Large intestine (tissue), 3 donors: Measurements from ENCODE around the gene ARFGAP2. TPM values are rescaled to one million over a fixed set of nuclear protein-coding genes. Genes with fewer than 3 reads are reported as not detected.

Experiments used
- DNase-seq, 2 donors: peaks; one replicate each; pipeline versions ENCODE4 v3.0.0 to v3.0.0-alpha.2; 2013
- H3K27ac ChIP-seq: one replicate; pipeline ENCODE4 v1.5.1; 2013; ENCODE audit warnings: low read length
- H3K27me3 ChIP-seq: 2 replicates; pipeline ENCODE4 v1.6.1; 2013; ENCODE audit warnings: low read length; ENCODE audit not compliant: control insufficient read depth, insufficient read depth
- H3K36me3 ChIP-seq: 2 replicates; pipeline ENCODE4 v1.6.1; 2013; ENCODE audit warnings: low read length; ENCODE audit not compliant: control insufficient read depth, insufficient read depth
- H3K4me1 ChIP-seq: one replicate; pipeline ENCODE4 v1.6.1; 2013; ENCODE audit warnings: low read length; ENCODE audit not compliant: control insufficient read depth, insufficient read depth
- H3K4me3 ChIP-seq: one replicate; pipeline ENCODE4 v1.5.1; 2013; ENCODE audit warnings: low read length
- H3K9me3 ChIP-seq: one replicate; pipeline ENCODE4 v1.6.1; 2013; ENCODE audit warnings: mild to moderate bottlenecking, low read depth, low read length, moderate library complexity; ENCODE audit not compliant: control insufficient read depth
- WGBS: methylation state at CpG from one replicate; pipeline ENCODE4 v1.1.5; 2013; ENCODE audit warnings: low lambda C conversion rate; ENCODE audit not compliant: insufficient coverage; 5-methylcytosine and 5-hydroxymethylcytosine counted together
- polyA plus RNA-seq: library from polyadenylated mRNA; unstranded; fragments of 120-200 nt; gene quantifications from one replicate; pipeline ENCODE4 v1.2.1, GENCODE V29; 2013

The ARFGAP2 gene
- polyA plus RNA-seq, 1 donor = 74.8 TPM

- WGBS = no CpG with 5 or more reads among the region's 1 CpG
- H3K4me1 ChIP-seq = peaks cover 54% of the 10 kb centered on the region
- H3K27ac ChIP-seq = peak overlapping the region; percentile 94
Observed at GRCh38 chr11:47188259-47188658, 11.6 kb upstream of the ARFGAP2 start.

GRCh38 chr11:47187723-47188122 lies 11.0 kb upstream of the ARFGAP2 start:
- Histone ChIP-seq H3K27me3 (no peaks in the 10 kb centered on the region), H3K27ac (peak overlapping the region; percentile 94), H3K4me3 (peak overlapping the region; percentile 56), H3K4me1 (peaks cover 54% of the 10 kb centered on the region), H3K36me3 (peaks cover 3% of the 10 kb centered on the region), H3K9me3 (no peaks in the 10 kb centered on the region)
- no CpG with 5 or more reads among the region's 5 CpGs for WGBS
- peak; percentile 68 to 81 for DNase-seq

More at GRCh38 chr11:47188259-47188658, 11.6 kb upstream of the ARFGAP2 start:
- DNase-seq = no peak
- no peaks in the 10 kb centered on the region for H3K36me3 ChIP-seq
- no peak overlapping the region for H3K4me3 ChIP-seq
- no peaks in the 10 kb centered on the region for H3K27me3 ChIP-seq
- no peaks in the 10 kb centered on the region for H3K9me3 ChIP-seq

- Histone ChIP-seq H3K36me3 (peaks cover 9% of the 10 kb centered on the region), H3K4me1 (peaks cover 54% of the 10 kb centered on the region), H3K4me3 (peak overlapping the region; percentile 56), H3K27ac (peak overlapping the region; percentile 94), H3K27me3 (no peaks in the 10 kb centered on the region), H3K9me3 (no peaks in the 10 kb centered on the region)
- peak; percentile 44 to 75 for DNase-seq
- 11% methylated on average over 3 of the region's 63 CpGs for WGBS
Observed at GRCh38 chr11:47186700-47187695, 10.3 kb upstream of the ARFGAP2 start.

- peaks cover 54% of the 10 kb centered on the region for H3K4me1 ChIP-seq
- H3K27me3 ChIP-seq = no peaks in the 10 kb centered on the region
- WGBS = no CpG with 5 or more reads among the region's 80 CpGs
- DNase-seq = peak in 1 of 2 donors; percentile 47
- H3K27ac ChIP-seq = peak within 1 kb of the TSS; percentile 95
- H3K4me3 ChIP-seq = peak within 1 kb of the TSS; percentile 77
- H3K36me3 ChIP-seq = peaks cover 12% of the 10 kb centered on the region
- H3K9me3 ChIP-seq = no peaks in the 10 kb centered on the region
Observed at GRCh38 chr11:47186076-47186699, 9.5 kb upstream of the ARFGAP2 start, which contains the start of gene PACSIN3. Gene PACSIN3 (minus strand): TSS chr11:47186434. CDS start chr11:47182727, 3,707 bp downstream.

- peaks cover 16% of the 10 kb centered on the region for H3K36me3 ChIP-seq
- peak; percentile 40 to 75 for DNase-seq
- no peaks in the 10 kb centered on the region for H3K27me3 ChIP-seq
- WGBS = no CpG with 5 or more reads among the region's 50 CpGs
- peaks cover 54% of the 10 kb centered on the region for H3K4me1 ChIP-seq
- H3K27ac ChIP-seq = peak overlapping the region; percentile 95
- H3K4me3 ChIP-seq = peak overlapping the region; percentile 77
- H3K9me3 ChIP-seq = no peaks in the 10 kb centered on the region
Observed at GRCh38 chr11:47185305-47186075, 8.8 kb upstream of the ARFGAP2 start.

GRCh38 chr11:47184711-47185304 lies 8.1 kb upstream of the ARFGAP2 start:
- Histone ChIP-seq H3K4me3 (peak overlapping the region; percentile 77), H3K27me3 (no peaks in the 10 kb centered on the region)

GRCh38 chr11:47183969-47184368 lies 7.3 kb upstream of the ARFGAP2 start:
- Histone ChIP-seq H3K27ac (peak overlapping the region; percentile 95), H3K9me3 (no peaks in the 10 kb centered on the region), H3K27me3 (no peaks in the 10 kb centered on the region), H3K4me3 (peak overlapping the region; percentile 77), H3K4me1 (peaks cover 51% of the 10 kb centered on the region), H3K36me3 (peaks cover 31% of the 10 kb centered on the region)
- no CpG with 5 or more reads among the region's 7 CpGs for WGBS
- DNase-seq = no peak

More at GRCh38 chr11:47184711-47185304, 8.1 kb upstream of the ARFGAP2 start:
- peak; percentile 62 to 83 for DNase-seq
- peaks cover 53% of the 10 kb centered on the region for H3K4me1 ChIP-seq
- no CpG with 5 or more reads among the region's 13 CpGs for WGBS
- peak overlapping the region; percentile 95 for H3K27ac ChIP-seq
- peaks cover 23% of the 10 kb centered on the region for H3K36me3 ChIP-seq
- no peaks in the 10 kb centered on the region for H3K9me3 ChIP-seq

GRCh38 chr11:47183031-47183856 lies 6.6 kb upstream of the ARFGAP2 start:
- Histone ChIP-seq H3K36me3 (peaks cover 36% of the 10 kb centered on the region), H3K27ac (no peak overlapping the region)
- WGBS = no CpG with 5 or more reads among the region's 25 CpGs

GRCh38 chr11:47182380-47182779 lies 5.7 kb upstream of the ARFGAP2 start:
- no peaks in the 10 kb centered on the region for H3K9me3 ChIP-seq
- peaks cover 51% of the 10 kb centered on the region for H3K4me1 ChIP-seq
- H3K27me3 ChIP-seq = no peaks in the 10 kb centered on the region
- no peak for DNase-seq
- peaks cover 43% of the 10 kb centered on the region for H3K36me3 ChIP-seq
- no CpG with 5 or more reads among the region's 17 CpGs for WGBS
- H3K27ac ChIP-seq = no peak overlapping the region
- no peak overlapping the region for H3K4me3 ChIP-seq

More at GRCh38 chr11:47183031-47183856, 6.6 kb upstream of the ARFGAP2 start:
- no peak for DNase-seq
- H3K27me3 ChIP-seq = no peaks in the 10 kb centered on the region
- H3K9me3 ChIP-seq = no peaks in the 10 kb centered on the region
- H3K4me1 ChIP-seq = peaks cover 51% of the 10 kb centered on the region
- H3K4me3 ChIP-seq = no peak overlapping the region
